NT2/D1 (cell line): ENCODE results near the gene CRYGN.

Experiments
- SUZ12 ChIP-seq: IDR thresholded peaks from 2 replicates; pipeline ENCODE4 v1.6.1; 2011; ENCODE audit not compliant: insufficient read length, insufficient read depth; ENCODE audit errors: extremely low read depth
- YY1 ChIP-seq: IDR thresholded peaks from 2 replicates; pipeline ENCODE4 v1.6.1; 2011; ENCODE audit not compliant: insufficient read length, insufficient read depth
- ZNF274 ChIP-seq: IDR thresholded peaks from 2 replicates; pipeline ENCODE4 v1.6.1; 2011; ENCODE audit warnings: mild to moderate bottlenecking, low read depth, low read length

DNA sequence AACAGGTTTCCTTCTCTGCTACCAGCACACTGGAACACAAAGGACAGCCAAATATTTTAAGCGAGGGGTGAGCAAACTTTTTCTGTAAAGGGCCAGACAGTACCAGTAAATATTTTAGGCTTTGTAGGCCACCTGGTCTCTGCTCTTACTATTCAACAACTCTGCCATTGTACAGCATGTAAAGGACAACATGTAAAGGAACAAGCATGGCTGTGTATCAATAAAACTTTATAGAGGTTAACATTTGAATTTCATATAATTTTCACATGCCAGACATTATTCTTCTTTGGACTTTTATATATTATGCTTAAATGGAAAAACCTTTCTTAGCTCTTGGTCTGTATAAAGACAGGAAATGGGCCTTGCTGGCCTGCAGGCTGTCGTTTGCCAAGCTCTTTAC, 49.6 kb upstream of the CRYGN start:
- no peak for TF ChIP-seq YY1
- TF ChIP-seq SUZ12 = no peak
- TF ChIP-seq ZNF274 = no peak
